ENCODE measurements around the gene LYPD6B. TPM values are rescaled to one million over a fixed set of nuclear protein-coding genes. Genes with fewer than 3 reads are reported as not detected.

Gene LYPD6B
- total RNA-seq, 1 experiment from 2014 or later = 2.0 TPM

DNA sequence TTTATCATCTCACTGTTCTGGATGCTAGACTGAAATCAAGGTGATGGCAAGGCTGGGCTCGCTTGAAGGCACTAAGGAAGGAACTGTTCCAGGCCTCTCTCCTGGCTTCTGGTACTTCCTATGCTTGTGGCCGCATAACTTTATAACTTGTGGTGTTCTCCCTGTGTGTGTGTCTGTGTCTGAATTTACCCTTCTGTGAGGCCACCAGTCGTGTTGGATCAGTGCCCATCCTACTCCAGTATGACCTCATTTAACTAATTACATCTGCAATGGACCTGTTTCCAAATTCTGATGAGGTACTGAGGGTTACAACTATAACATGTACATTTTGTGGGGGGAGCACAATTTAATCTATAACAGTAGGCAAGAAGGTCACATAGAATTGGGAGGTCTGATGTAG, 41.6 kb downstream of the LYPD6B start:
- Histone ChIP-seq H4K8ac (replicated peaks; ENCODE audit: insufficient read length, low read depth, low read length) (no peak overlapping the region), H3K27ac (ENCODE audit: insufficient read length, low read depth, low read length) (no peak overlapping the region), H3K14ac (ENCODE audit: insufficient read depth, low read length) (no peak overlapping the region), H2BK12ac (ENCODE audit: insufficient read length, low read depth, low read length) (no peak overlapping the region), H3K56ac (ENCODE audit: insufficient read length, low read depth, low read length) (no peak overlapping the region), H3K4ac (ENCODE audit: low read depth, low read length) (no peak overlapping the region), H4K5ac (ENCODE audit: insufficient read length, low read depth, low read length) (no peak overlapping the region), H3K4me1 (ENCODE audit: insufficient read depth, low read length) (peaks cover 19% of the 10 kb centered on the region), H3K79me2 (ENCODE audit: insufficient read depth, low read length) (no peaks in the 10 kb centered on the region), H3K23ac (ENCODE audit: insufficient read length, low read depth, low read length) (no peak overlapping the region), H2BK15ac (ENCODE audit: low read depth, low read length) (no peak overlapping the region), H2BK5ac (ENCODE audit: insufficient read length, low read length) (no peak overlapping the region), H2BK20ac (ENCODE audit: low read depth, low read length, poor library complexity, severe bottlenecking) (no peak overlapping the region), H3K9ac (ENCODE audit: extremely low read depth, insufficient read length, low read length) (no peak overlapping the region), H3T11ph (ENCODE audit: low read length) (no peak overlapping the region), H3K18ac (ENCODE audit: insufficient read length, low read depth, low read length) (no peak overlapping the region), H3K27me3 (ENCODE audit: insufficient read depth, low read length) (no peaks in the 10 kb centered on the region), H2BK120ac (ENCODE audit: low read depth, low read length, poor library complexity, severe bottlenecking) (no peak overlapping the region), H3K23me2 (ENCODE audit: insufficient read length, low read depth, low read length, poor library complexity, severe bottlenecking) (no peaks in the 10 kb centered on the region), H3K9me3 (ENCODE audit: control insufficient read depth, low read depth, low read length) (no peaks in the 10 kb centered on the region), H4K20me1 (ENCODE audit: control insufficient read depth, insufficient read depth, insufficient read length) (no peaks in the 10 kb centered on the region), H2AK5ac (ENCODE audit: insufficient read length, low read length) (no peak overlapping the region), H2AFZ (ENCODE audit: low read length) (no peak overlapping the region), H3K4me2 (ENCODE audit: insufficient read depth, insufficient read length, low read length) (no peak overlapping the region), H4K91ac (ENCODE audit: insufficient read length, low read depth, low read length) (no peak overlapping the region), H3K79me1 (ENCODE audit: insufficient read depth, low read depth, low read length, poor library complexity, severe bottlenecking) (no peaks in the 10 kb centered on the region)
- Mint-ChIP-seq H3K27ac (peak overlapping the region in 1 of 3 experiments; percentile 48; a peak in 1 of 7 replicates), H3K36me3 (ENCODE audit: insufficient read depth in 1 of 3, low read depth in 3 of 3) (no peaks in the 10 kb centered on the region), H3K4me1 (peaks cover 52 to 62% of the 10 kb centered on the region in 2 experiments), H3K4me3 (no peak overlapping the region), H3K9me3 (no peaks in the 10 kb centered on the region), H3K27me3 (ENCODE audit: low read depth) (no peaks in the 10 kb centered on the region)
- DNase-seq = no peak
- WGBS (ENCODE audit: extremely low coverage, insufficient read length, low lambda C conversion rate) = no CpG with 5 or more reads among the region's 3 CpGs
- TF ChIP-seq, protein P1, sequence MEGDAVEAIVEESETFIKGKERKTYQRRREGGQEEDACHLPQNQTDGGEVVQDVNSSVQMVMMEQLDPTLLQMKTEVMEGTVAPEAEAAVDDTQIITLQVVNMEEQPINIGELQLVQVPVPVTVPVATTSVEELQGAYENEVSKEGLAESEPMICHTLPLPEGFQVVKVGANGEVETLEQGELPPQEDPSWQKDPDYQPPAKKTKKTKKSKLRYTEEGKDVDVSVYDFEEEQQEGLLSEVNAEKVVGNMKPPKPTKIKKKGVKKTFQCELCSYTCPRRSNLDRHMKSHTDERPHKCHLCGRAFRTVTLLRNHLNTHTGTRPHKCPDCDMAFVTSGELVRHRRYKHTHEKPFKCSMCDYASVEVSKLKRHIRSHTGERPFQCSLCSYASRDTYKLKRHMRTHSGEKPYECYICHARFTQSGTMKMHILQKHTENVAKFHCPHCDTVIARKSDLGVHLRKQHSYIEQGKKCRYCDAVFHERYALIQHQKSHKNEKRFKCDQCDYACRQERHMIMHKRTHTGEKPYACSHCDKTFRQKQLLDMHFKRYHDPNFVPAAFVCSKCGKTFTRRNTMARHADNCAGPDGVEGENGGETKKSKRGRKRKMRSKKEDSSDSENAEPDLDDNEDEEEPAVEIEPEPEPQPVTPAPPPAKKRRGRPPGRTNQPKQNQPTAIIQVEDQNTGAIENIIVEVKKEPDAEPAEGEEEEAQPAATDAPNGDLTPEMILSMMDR (conservative IDR thresholded peaks at IDR 0.05) = no peak

Measured in H9 (cell line).